ENCODE results near the gene ITGA8. TPM values are rescaled to one million over a fixed set of nuclear protein-coding genes. Genes with fewer than 3 reads are reported as not detected.

The ITGA8 gene
- total RNA-seq, 2 experiments from 2014 or later: not detected

DNA sequence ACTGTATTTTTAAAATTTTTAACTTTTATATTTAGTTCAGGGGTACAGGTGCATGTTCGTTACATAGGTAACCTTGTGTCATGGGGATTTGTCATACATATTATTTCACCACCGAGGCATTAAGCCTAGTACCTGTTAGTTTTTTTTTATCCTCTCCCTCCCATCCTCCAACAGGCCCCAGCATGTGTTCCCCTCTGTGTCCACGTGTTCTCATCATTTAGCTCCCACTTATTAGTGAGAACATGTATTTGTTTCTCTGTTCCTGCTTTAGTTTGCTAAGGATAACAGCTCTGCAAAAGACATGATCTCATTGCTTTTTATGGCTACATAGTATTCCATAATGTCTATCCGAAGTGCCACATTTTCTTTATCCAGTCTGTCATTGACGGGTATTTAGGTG lies 22.4 kb upstream of the ITGA8 start:
- Mint-ChIP-seq H3K36me3 (no peaks in the 10 kb centered on the region), H3K4me3 (no peak overlapping the region), H3K27ac (no peak overlapping the region), H3K4me1 (no peaks in the 10 kb centered on the region), H3K27me3 (peaks cover 3% of the 10 kb centered on the region), H3K9me3 (no peaks in the 10 kb centered on the region)
- DNase-seq: no peak

DNA sequence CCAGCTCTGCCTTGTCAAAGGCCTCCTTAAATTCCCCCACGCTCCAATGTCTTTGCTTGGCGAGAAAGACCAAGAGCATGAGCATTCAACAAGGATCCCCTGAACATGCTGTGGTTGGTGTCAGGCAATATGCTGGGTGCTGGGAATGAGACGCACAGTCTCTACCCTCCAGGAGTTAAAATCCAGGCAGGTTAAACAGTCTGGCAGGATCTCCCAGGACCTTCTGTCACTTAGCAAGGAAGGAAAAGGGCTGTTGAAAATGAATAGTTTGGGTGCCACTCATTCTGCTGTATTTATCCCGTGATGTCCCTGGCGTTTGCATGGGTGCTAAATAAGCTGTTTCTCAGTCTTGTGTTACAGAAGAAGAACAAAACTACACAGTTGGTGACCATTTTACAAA lies 21.9 kb upstream of the ITGA8 start:
- DNase-seq: no peak
- Mint-ChIP-seq H3K27me3 (peaks cover 3% of the 10 kb centered on the region), H3K9me3 (no peaks in the 10 kb centered on the region), H3K4me3 (no peak overlapping the region), H3K36me3 (no peaks in the 10 kb centered on the region), H3K4me1 (no peaks in the 10 kb centered on the region), H3K27ac (no peak overlapping the region)

DNA sequence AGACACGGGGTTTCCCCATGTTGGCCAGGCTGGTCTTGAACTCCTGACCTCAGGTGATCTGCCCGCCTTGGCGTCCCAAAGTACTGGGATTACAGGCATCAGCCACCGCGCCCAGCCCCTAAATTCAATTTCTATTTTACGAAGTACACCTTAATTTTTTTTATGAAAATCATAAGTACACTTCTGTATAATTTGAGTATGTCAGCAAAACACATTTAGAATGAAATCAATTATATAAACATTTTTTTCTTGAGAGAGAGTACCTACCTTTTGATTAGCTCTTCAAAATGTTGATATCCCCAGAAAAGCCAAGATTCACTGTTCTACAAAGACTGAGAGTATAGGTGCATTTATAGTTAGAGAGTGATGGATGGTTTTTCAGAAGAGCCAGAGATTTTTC lies 20.5 kb upstream of the ITGA8 start:
- H3K27me3 Mint-ChIP-seq: peaks cover 10% of the 10 kb centered on the region
- H3K4me3 Mint-ChIP-seq: no peak overlapping the region
- no peaks in the 10 kb centered on the region for H3K36me3 Mint-ChIP-seq
- H3K27ac Mint-ChIP-seq: no peak overlapping the region
- DNase-seq: no peak
- H3K9me3 Mint-ChIP-seq: no peaks in the 10 kb centered on the region
- H3K4me1 Mint-ChIP-seq: no peaks in the 10 kb centered on the region

DNA sequence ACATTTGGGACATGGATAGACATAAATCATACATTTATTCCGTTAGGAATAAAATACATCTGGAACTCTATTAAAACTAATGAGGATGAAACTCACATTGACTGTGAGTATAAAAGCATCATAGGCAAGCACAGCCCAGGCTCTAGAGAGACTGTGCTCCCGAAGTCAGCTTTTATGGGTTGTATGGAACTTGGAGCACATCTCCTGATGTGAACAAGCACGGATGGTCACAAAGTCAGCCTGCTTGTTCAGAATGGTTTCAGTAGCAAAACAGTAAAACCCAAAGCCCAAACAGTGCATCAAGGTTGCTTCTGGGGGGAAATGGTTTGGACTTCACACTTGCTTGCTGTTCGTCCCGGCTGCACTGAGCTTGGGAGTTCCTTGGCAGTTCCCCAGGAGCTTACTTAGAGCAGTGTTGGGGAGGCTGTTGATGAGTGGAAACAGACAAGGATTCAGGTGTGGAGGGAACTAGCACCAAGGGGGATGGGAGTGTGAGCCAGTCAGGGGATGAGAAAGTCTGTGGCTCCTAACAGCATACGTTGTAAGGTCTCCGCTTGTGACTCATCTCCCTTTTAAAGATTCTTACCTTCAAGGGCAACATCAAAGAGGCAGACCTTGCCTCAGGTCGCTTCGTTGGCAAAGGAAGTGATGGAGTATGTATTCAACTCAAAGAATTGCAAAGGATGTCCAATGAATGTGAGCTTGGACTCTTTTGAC lies 19.7 kb upstream of the ITGA8 start:
- H3K4me1 Mint-ChIP-seq: no peaks in the 10 kb centered on the region
- no peak overlapping the region for H3K4me3 Mint-ChIP-seq
- DNase-seq: no peak
- no peaks in the 10 kb centered on the region for H3K36me3 Mint-ChIP-seq
- peaks cover 13% of the 10 kb centered on the region for H3K27me3 Mint-ChIP-seq
- H3K9me3 Mint-ChIP-seq: no peaks in the 10 kb centered on the region
- H3K27ac Mint-ChIP-seq: no peak overlapping the region

DNA sequence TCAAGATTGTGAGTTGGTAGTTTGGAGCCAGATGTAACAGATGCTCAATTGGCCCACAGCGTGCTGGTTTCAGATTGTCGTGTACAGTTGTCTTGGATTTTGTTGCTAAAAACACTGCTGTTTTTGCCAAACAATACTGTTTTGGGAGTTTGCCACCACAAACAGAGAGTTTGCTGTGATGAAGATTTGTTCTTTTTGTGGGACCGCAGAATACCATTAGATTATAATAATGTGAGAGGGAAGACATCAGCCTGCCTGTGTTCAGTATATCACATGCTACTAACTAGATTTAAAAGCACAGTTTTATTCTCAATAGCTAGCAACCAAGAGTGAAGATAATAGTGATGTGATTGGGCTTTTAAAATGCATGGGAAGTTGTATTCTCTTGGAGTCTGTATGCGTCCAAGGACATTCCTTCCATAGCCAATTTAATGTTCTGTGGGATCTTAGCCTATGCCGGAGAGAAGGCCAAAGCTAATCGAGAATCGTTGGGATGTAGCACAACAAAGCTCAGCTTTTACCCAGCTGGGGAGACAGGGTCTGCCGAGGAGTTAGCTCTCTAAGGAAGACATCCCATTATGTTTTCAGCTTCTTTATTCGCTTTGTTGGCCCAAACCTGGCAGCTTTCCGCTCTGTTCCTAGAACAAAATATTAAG lies 18.7 kb upstream of the ITGA8 start:
- Mint-ChIP-seq H3K27ac (no peak overlapping the region), H3K4me1 (no peaks in the 10 kb centered on the region), H3K9me3 (no peaks in the 10 kb centered on the region), H3K4me3 (no peak overlapping the region), H3K36me3 (no peaks in the 10 kb centered on the region), H3K27me3 (peaks cover 13% of the 10 kb centered on the region)
- DNase-seq: no peak

DNA sequence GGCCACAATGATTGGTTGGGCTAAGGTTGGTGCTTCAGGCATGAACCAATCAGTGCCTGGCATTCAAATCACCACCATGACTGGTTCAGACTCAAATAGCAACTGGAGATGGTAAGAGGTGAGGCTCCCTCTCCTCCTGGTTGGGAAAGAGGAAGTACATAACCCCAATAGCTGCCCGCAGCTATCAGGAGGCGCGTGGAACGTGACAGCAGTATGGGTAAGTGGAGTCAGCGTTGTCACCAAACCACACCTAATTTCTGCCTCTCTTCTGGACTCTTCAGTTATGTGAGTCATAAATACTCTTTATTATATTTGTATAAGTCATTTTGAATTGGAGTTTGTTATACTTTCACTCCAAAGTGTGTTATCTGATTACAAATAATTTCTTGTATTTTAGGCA lies 17.9 kb upstream of the ITGA8 start:
- H3K9me3 Mint-ChIP-seq: no peaks in the 10 kb centered on the region
- no peaks in the 10 kb centered on the region for H3K4me1 Mint-ChIP-seq
- no peak for DNase-seq
- H3K4me3 Mint-ChIP-seq: no peak overlapping the region
- H3K27me3 Mint-ChIP-seq: peaks cover 13% of the 10 kb centered on the region
- H3K36me3 Mint-ChIP-seq: no peaks in the 10 kb centered on the region
- H3K27ac Mint-ChIP-seq: no peak overlapping the region

- Mint-ChIP-seq H3K27me3 (peaks cover 19% of the 10 kb centered on the region), H3K4me1 (no peaks in the 10 kb centered on the region), H3K4me3 (no peak overlapping the region), H3K36me3 (no peaks in the 10 kb centered on the region), H3K27ac (no peak overlapping the region), H3K9me3 (peaks cover 4% of the 10 kb centered on the region)
- DNase-seq: no peak
These were observed 16.0 kb upstream of the ITGA8 start for GRCh38 chr10:15735763-15736162.

- Mint-ChIP-seq H3K9me3 (peaks cover 10% of the 10 kb centered on the region), H3K27ac (no peak overlapping the region), H3K4me3 (no peak overlapping the region), H3K36me3 (no peaks in the 10 kb centered on the region), H3K4me1 (no peaks in the 10 kb centered on the region), H3K27me3 (peaks cover 9% of the 10 kb centered on the region)
- DNase-seq: no peak
These were observed 10.6 kb upstream of the ITGA8 start for GRCh38 chr10:15730341-15730740.

- peaks cover 10% of the 10 kb centered on the region for H3K9me3 Mint-ChIP-seq
- no peaks in the 10 kb centered on the region for H3K4me1 Mint-ChIP-seq
- H3K4me3 Mint-ChIP-seq: no peak overlapping the region
- H3K27ac Mint-ChIP-seq: no peak overlapping the region
- no peaks in the 10 kb centered on the region for H3K36me3 Mint-ChIP-seq
- H3K27me3 Mint-ChIP-seq: peaks cover 9% of the 10 kb centered on the region
- no peak for DNase-seq
These were observed 10.2 kb upstream of the ITGA8 start for GRCh38 chr10:15729890-15730289.

DNA sequence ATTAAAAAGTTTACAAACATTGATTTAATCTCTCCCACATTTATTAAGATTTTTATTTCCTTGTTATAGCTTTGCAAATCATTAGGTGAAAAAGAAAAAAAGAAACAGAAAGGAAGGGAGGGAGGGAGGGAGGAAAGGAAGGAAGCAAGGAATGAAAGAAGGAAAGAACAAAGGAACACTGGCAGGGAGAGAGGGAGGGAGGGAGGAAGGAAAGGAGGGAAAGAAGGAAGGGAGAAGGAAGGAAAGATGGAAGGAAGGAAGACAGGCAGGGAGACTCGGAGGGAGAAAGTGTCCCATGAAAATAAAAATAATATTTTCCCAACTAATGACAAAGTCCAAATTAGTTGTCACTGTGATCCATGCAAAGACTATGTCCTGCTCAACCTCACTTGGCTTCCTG lies 6.3 kb upstream of the ITGA8 start:
- Mint-ChIP-seq H3K4me3 (no peak overlapping the region), H3K27ac (no peak overlapping the region), H3K4me1 (no peaks in the 10 kb centered on the region), H3K36me3 (no peaks in the 10 kb centered on the region), H3K9me3 (peaks cover 8% of the 10 kb centered on the region), H3K27me3 (peaks cover 17% of the 10 kb centered on the region)
- no peak for DNase-seq

- Mint-ChIP-seq H3K27ac (no peak overlapping the region), H3K36me3 (no peaks in the 10 kb centered on the region), H3K9me3 (peaks cover 6% of the 10 kb centered on the region), H3K4me1 (no peaks in the 10 kb centered on the region), H3K4me3 (no peak overlapping the region), H3K27me3 (peaks cover 21% of the 10 kb centered on the region)
- no peak for DNase-seq
These were observed 5.9 kb upstream of the ITGA8 start for GRCh38 chr10:15725603-15726002.

- H3K27me3 Mint-ChIP-seq: peaks cover 28% of the 10 kb centered on the region
- no peak for DNase-seq
- H3K36me3 Mint-ChIP-seq: no peaks in the 10 kb centered on the region
- no peak overlapping the region for H3K4me3 Mint-ChIP-seq
- H3K27ac Mint-ChIP-seq: no peak overlapping the region
- H3K9me3 Mint-ChIP-seq: peaks cover 2% of the 10 kb centered on the region
- no peaks in the 10 kb centered on the region for H3K4me1 Mint-ChIP-seq
These were observed 5.0 kb upstream of the ITGA8 start for GRCh38 chr10:15724683-15725082.

GRCh38 chr10:15723803-15724202 lies 4.1 kb upstream of the ITGA8 start:
- H3K36me3 Mint-ChIP-seq: no peaks in the 10 kb centered on the region

GRCh38 chr10:15720635-15721287 lies 1.0 kb upstream of the ITGA8 start:
- H3K27me3 Mint-ChIP-seq: peaks cover 55% of the 10 kb centered on the region

More at GRCh38 chr10:15723803-15724202, 4.1 kb upstream of the ITGA8 start:
- H3K4me1 Mint-ChIP-seq: no peaks in the 10 kb centered on the region
- H3K4me3 Mint-ChIP-seq: no peak overlapping the region
- H3K9me3 Mint-ChIP-seq: no peaks in the 10 kb centered on the region
- peaks cover 33% of the 10 kb centered on the region for H3K27me3 Mint-ChIP-seq
- H3K27ac Mint-ChIP-seq: no peak overlapping the region
- DNase-seq: no peak

DNA sequence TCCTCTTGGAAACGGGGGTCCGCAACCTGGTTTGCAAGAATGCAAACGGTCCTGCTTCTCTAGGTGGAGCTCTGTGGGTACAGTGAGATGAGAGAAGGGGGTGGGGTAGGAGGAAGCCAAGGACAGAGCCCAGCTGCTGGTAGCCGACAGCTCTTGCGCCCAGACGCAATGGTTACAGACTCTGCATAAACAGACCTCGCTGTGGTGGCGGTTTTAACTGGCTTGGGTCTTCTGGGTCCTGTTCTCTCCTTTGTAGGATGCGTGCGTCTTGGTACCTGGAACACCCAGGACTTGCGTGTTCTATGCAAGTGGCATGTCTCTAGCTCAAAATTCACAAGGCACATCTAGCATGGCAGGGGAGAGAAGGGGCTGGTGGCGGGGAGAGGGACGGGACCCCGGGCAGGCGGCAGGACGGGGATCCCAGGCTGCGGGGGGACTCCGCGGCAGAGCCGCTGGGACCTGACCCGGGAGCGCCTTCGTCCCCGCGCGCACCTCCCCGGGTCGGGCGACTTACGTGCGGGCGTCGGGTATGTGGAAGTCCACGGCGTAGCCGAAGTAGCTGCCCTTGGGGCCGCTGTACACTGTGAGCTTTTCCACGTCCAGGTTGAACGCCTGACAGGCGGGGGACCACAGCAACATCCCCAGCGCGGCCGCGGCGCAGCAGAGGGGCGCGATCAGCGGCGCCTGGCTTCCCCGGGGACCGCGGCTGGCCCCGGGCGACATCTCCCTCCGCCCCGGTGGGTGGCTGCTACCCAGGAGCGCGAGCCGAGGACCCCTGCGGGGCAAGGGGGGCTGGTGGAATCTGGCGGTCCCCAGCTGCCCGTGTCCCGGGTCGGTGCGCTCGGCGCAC lies 448 bp downstream of the ITGA8 start:
- H3K4me3 Mint-ChIP-seq: no peak overlapping the region
- no peaks in the 10 kb centered on the region for H3K4me1 Mint-ChIP-seq
- H3K36me3 Mint-ChIP-seq: no peaks in the 10 kb centered on the region

More at GRCh38 chr10:15720635-15721287, 1.0 kb upstream of the ITGA8 start:
- Mint-ChIP-seq H3K4me3 (no peak overlapping the region), H3K36me3 (no peaks in the 10 kb centered on the region), H3K27ac (no peak overlapping the region), H3K9me3 (no peaks in the 10 kb centered on the region), H3K4me1 (no peaks in the 10 kb centered on the region)
- no peak for DNase-seq

More for the DNA sequence above, 448 bp downstream of the ITGA8 start:
- Mint-ChIP-seq H3K9me3 (no peaks in the 10 kb centered on the region), H3K27me3 (peaks cover 55% of the 10 kb centered on the region), H3K27ac (no peak overlapping the region)
- DNase-seq: no peak
